DOHH2 (cell line): ENCODE measurements around the gene MALAT1.

ENCODE experiments used
- H3F3A ChIP-seq: fragments of 200-600 bp; sonication (generic), shearing (Covaris generic); 2 replicates; pipeline ENCODE4 v1.6.0; 2016; ENCODE audit warnings: antibody characterized with exemption, mild to moderate bottlenecking; ENCODE audit not compliant: control insufficient read depth, insufficient read depth
- H3K27ac ChIP-seq: fragments of 200-600 bp; sonication (generic); 2 replicates; pipeline ENCODE4 v1.5.1; 2014; ENCODE audit warnings: low read depth, mild to moderate bottlenecking, low read length, moderate library complexity
- H3K27me3 ChIP-seq: fragments of 200-600 bp; sonication (generic); 2 replicates; pipeline ENCODE4 v1.6.1; 2014; ENCODE audit warnings: mild to moderate bottlenecking, low read length, mixed read lengths; ENCODE audit not compliant: control insufficient read depth
- H3K36me3 ChIP-seq: fragments of 200-600 bp; sonication (generic); 2 replicates; pipeline ENCODE4 v1.6.1; 2014; ENCODE audit warnings: mild to moderate bottlenecking, low read length, moderate library complexity, mixed read lengths; ENCODE audit not compliant: control insufficient read depth
- H3K4me1 ChIP-seq: fragments of 200-600 bp; sonication (generic); 2 replicates; pipeline ENCODE4 v1.6.1; 2014; ENCODE audit warnings: mild to moderate bottlenecking, low read length, mixed read lengths; ENCODE audit not compliant: control insufficient read depth
- H3K4me2 ChIP-seq: fragments of 200-600 bp; sonication (generic); 2 replicates; pipeline ENCODE4 v1.6.0; 2014; ENCODE audit warnings: mild to moderate bottlenecking, low read length, moderate library complexity
- H3K4me3 ChIP-seq: fragments of 200-600 bp; sonication (generic); 2 replicates; pipeline ENCODE4 v1.5.1; 2014; ENCODE audit warnings: mild to moderate bottlenecking, low read length, mixed read lengths
- H3K79me2 ChIP-seq: fragments of 200-600 bp; sonication (generic); 2 replicates; pipeline ENCODE4 v1.6.1; 2014; ENCODE audit warnings: mild to moderate bottlenecking, low read length, mixed read lengths; ENCODE audit not compliant: control insufficient read depth
- H3K9me2 ChIP-seq: fragments of 200-600 bp; sonication (generic); replicated peaks from 2 replicates; pipeline ENCODE4 v1.6.1; 2014; ENCODE audit warnings: mild to moderate bottlenecking, low read length, mixed read lengths; ENCODE audit not compliant: control insufficient read depth
- H3K9me3 ChIP-seq: fragments of 200-600 bp; sonication (generic); 2 replicates; pipeline ENCODE4 v1.6.1; 2014; ENCODE audit warnings: antibody characterized with exemption, low read length, mixed read lengths; ENCODE audit not compliant: control insufficient read depth, insufficient read depth
- H4K20me1 ChIP-seq: fragments of 200-600 bp; sonication (generic); 2 replicates; pipeline ENCODE4 v1.6.0; 2014; ENCODE audit warnings: low read depth, mild to moderate bottlenecking, antibody characterized with exemption, low read length, moderate library complexity; ENCODE audit not compliant: control insufficient read depth, insufficient read depth
- EZH2phosphoT487 ChIP-seq: fragments of 200-600 bp; sonication (generic); IDR thresholded peaks from 2 replicates; pipeline ENCODE4 v1.6.1; 2017; ENCODE audit warnings: borderline replicate concordance, mild to moderate bottlenecking, antibody characterized with exemption, low read length, moderate library complexity, mixed read lengths
- TF ChIP-seq, protein P1 (sequence below): fragments of 200-600 bp; sonication (generic); IDR thresholded peaks from one replicate; pipeline ENCODE4 v1.5.1; 2014; ENCODE audit warnings: antibody characterized with exemption, mild to moderate bottlenecking, low read depth, low read length; ENCODE audit not compliant: poor library complexity, severe bottlenecking

The MALAT1 gene

DNA sequence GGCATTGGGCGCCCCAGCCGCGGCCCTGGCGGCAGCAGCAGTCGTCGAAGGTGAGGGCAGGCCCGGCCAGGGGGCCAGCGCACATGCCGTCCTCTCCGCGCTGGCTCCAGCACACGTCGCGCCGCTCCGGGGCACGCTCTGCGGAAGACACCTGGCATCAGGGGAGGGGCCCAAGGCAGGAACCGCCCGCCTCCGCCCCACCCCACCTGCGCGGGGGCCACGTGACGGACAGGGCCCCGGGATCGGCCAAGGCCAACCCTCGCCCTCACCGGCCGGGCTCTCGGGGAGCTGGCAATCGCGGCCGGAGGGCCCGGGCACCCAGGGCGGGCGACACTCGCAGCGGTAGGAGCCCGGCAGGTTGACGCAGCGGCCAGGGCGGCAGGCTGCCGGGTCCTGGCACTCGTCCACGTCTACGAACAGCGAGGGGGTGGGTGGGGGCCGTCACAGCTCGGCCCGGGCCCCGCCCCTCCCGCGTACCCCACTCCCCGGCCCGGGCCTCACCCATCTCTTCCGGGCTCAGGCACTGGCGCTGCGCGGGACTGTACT, 41.0 kb downstream of the MALAT1 start:
- Histone ChIP-seq H3K27ac (peak overlapping the region; percentile 46), H4K20me1 (no peaks in the 10 kb centered on the region), H3K9me3 (no peaks in the 10 kb centered on the region), H3K9me2 (no peaks in the 10 kb centered on the region), H3K4me2 (peak overlapping the region; percentile 82), H3K4me1 (peaks cover 17% of the 10 kb centered on the region), H3F3A (no peaks in the 10 kb centered on the region), H3K36me3 (peaks cover 7% of the 10 kb centered on the region; the same call in 1 of the 2 replicates), H3K79me2 (no peaks in the 10 kb centered on the region), H3K27me3 (no peaks in the 10 kb centered on the region), H3K4me3 (peak overlapping the region; percentile 74)
- no peak for TF ChIP-seq EZH2phosphoT487

DNA sequence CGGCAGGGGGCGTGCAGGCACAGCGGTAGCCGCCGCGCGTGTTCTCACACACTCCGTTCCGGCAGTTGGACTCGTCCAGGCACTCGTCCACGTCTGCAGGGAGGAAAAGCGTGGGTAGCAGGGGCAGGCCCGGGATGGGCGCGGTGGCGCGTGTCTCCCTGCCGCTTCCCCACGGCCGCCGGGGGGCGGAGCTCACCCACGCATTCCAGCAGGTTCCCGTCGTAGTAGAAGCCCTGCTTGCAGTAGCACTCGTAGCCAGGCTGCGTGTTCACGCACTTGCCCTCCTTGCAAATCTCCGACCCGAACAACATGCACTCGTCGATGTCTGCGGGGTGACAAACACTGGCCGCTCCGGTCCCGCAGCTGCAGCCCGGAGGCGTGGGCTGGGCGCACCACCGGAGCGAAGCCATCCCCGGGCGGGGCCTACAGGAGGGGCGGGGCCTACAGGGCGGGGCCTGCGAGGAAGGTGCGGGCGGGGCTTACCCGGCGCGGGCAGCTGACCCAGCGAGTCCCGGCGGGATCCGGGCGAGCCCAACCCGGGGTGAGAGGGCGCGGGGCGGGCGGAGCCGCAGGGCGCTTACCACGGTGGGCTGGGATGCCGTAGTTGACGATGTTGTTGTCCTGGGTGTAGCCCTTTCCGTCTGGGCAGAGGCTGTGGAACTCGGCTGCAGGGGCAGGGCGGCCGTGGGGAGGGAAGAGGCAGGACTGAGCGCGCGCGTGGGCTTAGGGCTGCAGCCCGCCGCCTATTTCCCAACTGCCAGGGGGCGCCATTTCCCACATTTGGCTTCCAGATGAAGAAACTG, 41.6 kb downstream of the MALAT1 start:
- H3K4me3 ChIP-seq: peak overlapping the region; percentile 74
- H3K4me1 ChIP-seq: peaks cover 22% of the 10 kb centered on the region
- no peaks in the 10 kb centered on the region for H3K9me2 ChIP-seq
- H3K79me2 ChIP-seq: no peaks in the 10 kb centered on the region
- no peaks in the 10 kb centered on the region for H3K27me3 ChIP-seq
- H3K27ac ChIP-seq: peak overlapping the region; percentile 46
- H3K4me2 ChIP-seq: peak overlapping the region; percentile 82
- no peak for TF ChIP-seq EZH2phosphoT487
- TF ChIP-seq, protein P1, sequence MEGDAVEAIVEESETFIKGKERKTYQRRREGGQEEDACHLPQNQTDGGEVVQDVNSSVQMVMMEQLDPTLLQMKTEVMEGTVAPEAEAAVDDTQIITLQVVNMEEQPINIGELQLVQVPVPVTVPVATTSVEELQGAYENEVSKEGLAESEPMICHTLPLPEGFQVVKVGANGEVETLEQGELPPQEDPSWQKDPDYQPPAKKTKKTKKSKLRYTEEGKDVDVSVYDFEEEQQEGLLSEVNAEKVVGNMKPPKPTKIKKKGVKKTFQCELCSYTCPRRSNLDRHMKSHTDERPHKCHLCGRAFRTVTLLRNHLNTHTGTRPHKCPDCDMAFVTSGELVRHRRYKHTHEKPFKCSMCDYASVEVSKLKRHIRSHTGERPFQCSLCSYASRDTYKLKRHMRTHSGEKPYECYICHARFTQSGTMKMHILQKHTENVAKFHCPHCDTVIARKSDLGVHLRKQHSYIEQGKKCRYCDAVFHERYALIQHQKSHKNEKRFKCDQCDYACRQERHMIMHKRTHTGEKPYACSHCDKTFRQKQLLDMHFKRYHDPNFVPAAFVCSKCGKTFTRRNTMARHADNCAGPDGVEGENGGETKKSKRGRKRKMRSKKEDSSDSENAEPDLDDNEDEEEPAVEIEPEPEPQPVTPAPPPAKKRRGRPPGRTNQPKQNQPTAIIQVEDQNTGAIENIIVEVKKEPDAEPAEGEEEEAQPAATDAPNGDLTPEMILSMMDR: peak; percentile 82
- H3K9me3 ChIP-seq: no peaks in the 10 kb centered on the region
- H4K20me1 ChIP-seq: no peaks in the 10 kb centered on the region
- H3F3A ChIP-seq: peaks cover 3% of the 10 kb centered on the region
- peaks cover 7% of the 10 kb centered on the region; the same call in 1 of the 2 replicates for H3K36me3 ChIP-seq

DNA sequence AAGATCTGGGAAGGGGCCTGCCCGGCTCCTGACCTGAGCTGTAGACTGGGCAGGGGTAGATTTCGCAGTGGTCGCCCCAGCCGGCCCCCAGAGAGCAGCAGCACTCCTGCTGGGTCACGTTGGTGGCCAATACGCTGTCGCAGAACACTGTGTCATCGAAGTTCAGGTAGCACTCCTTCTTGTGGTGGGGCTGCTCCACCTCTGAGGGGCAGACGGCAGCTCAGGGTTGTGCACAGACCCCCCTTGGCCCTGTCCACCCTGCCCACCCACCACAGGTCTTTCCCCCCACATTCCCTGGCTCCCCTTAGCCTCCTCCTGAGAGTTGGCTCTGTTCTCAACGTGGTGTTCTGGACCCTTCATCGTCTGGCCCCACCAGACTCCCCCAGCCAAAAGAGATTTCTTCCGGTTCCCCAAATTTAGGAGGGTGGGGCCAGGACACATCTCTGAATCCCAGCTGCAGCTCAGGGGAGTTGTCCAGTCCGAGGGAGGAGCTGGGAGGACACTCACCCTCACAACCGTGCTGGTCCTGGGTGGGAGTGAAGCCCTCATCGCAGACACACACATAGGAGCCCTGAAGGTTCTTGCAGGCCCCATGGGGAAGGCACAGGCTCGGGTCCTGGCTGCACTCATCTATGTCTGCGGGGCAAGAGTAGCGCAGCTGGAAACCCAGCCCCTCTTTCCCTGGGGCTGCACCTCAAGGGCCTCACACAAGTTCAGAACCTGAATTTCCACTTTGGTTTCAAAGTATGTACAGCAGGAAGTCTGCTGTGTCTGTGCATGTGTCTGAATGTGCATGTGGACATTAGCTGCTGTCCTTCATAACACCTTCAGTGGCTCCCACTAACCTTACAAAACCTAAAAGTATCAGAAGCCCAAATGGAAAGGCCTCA, 42.5 kb downstream of the MALAT1 start:
- TF ChIP-seq, protein P1: peak; percentile 38
- no peak for TF ChIP-seq EZH2phosphoT487
- H3K4me1 ChIP-seq: peaks cover 31% of the 10 kb centered on the region
- H3K36me3 ChIP-seq: peaks cover 7% of the 10 kb centered on the region; the same call in 1 of the 2 replicates
- no peaks in the 10 kb centered on the region for H3K79me2 ChIP-seq
- no peaks in the 10 kb centered on the region for H4K20me1 ChIP-seq
- peak overlapping the region; percentile 46 for H3K27ac ChIP-seq
- H3K9me2 ChIP-seq: no peaks in the 10 kb centered on the region
- H3F3A ChIP-seq: peaks cover 10% of the 10 kb centered on the region
- H3K27me3 ChIP-seq: no peaks in the 10 kb centered on the region
- peak overlapping the region; percentile 82 for H3K4me2 ChIP-seq
- H3K4me3 ChIP-seq: peak overlapping the region; percentile 74
- no peaks in the 10 kb centered on the region for H3K9me3 ChIP-seq
